Measurements from ENCODE around the gene SCN3A.

GRCh38 chr2:165109915-165110314 is 93.9 kb downstream of the SCN3A start:
- TF ChIP-seq GATA2 (IDR thresholded peaks at IDR 0.05; ENCODE audit: low read depth, low read length) = no peak
- no peak; the same call in 1 of the 2 replicates for TF ChIP-seq GATA3 (IDR thresholded peaks at IDR 0.05; ENCODE audit: low read depth, low read length)
